ENCODE data around the gene PRKCD.

The PRKCD gene

DNA sequence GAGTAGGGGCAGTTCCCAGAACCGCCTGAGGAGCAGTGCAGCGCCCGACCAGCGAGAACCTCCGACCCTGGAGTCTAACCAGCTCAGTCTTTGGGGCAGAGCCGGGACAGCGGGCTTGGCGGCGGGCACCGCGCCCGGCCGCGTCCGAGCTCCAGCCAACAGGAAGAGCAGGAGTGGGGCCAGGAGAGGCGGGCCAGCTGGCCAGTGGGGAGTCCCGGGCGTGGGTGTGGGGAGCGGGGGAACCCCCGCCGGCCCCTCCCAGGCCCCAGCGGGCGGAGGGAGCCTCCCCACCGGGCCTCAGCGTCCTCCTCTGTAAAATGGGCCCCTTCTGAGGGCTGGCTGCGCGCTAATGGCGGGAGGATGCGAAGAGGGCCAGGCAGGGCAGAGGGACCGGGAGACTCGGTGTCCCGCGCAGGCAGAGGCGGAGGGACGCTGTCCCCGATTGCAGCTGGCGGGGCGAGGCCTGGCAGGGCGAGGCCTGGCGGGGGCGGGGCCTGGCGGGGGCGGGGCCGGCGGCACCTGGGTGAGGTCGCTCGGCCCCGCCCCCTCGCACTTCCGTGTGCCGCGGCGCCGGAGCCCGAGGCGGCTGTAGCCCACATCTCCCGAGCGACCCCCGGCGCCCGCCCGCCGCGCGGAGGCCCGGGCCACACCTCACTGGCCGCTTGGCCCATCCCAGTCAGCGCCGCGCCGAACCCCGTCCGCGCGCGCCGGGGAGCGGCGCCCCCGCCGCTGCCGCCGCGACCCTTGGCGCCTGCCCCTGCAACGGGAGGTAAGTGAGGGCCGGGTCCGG, at the start of gene PRKCD:
Gene PRKCD (plus strand): TSS at position 550 of the 790 bp plus-strand sequence. CDS start 17,214 bp downstream, outside the sequence.
- DNase-seq (ENCODE audit: low read depth in 1 of 2, low spot score in 1 of 2) = peak; percentile 60 to 75

DNA sequence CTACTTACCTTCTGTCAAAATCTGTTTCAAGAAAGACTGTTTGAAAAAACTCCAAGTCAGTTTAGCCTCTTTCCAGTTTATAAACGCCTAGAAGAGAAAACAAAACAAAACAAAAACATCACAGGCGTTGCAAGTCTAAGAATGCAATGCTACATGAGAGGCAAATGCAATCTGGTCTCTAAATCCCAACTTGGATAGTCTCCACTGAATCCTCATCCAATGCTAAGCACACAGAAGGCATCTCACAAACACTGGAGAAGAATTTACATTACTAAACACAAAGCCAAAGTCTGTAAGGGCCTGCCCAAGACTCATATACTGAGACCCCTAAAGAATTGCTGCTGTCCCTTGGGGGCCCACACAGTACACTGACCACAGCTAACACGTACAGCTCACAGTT, 49.2 kb upstream of the PRKCD start:
- DNase-seq (ENCODE audit: low read depth in 1 of 2, low spot score in 1 of 2) = no peak

DNA sequence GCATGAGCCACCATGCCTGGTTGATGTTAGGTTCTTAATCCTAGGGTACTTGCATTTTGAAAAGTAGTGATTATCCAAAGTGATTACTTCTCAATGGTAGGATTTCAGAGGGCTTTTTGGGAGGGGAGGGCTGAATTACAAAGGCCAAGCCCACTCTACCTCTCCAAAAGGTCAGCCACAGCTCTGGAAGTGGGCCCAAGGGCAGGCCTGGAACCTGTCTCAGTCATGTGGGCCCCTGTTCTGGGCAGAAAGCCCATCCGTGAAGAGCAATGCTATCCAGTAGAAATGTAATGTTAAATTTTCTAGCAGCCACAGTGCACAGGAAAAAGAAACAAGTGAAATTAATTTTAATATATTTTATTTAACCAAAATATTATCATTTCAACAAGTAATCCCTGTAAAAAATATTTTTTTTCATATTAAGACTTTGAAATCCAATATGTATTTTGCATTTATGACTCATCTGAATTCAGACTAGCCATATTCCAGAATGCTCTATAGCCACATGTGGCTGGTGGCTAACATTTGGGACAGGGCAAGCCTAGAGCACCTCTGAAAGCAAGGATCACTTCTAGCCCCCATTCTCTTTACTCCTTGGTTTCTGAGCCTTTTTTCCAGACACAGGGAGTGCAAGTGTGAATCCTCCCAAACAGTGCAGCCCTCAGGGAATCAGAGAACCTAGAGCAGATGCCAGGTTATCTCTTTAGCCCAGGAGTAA, 47.6 kb upstream of the PRKCD start:
- DNase-seq (ENCODE audit: low read depth in 1 of 2, low spot score in 1 of 2) = no peak

DNA sequence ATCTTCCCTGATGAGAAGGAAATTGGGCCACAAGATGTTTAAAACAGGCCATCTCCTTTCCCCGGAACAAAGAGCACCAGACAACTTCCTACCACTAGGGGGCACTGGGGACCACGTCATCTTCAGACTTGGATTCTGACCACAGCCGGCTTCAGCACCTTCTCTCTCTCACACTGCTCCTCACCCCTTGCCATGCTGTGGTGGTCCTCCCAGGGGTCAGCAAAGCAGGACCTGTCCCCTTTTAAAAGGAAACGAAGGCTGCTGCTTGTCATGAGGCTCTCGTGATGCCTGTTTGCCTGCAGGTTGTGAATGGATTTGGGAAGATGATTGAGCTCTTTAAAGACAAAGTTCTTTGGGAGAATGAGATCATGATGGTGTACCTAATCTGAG, 47.0 kb upstream of the PRKCD start:
- peak; percentile 55 for DNase-seq (ENCODE audit: low read depth in 1 of 2, low spot score in 1 of 2)

DNA sequence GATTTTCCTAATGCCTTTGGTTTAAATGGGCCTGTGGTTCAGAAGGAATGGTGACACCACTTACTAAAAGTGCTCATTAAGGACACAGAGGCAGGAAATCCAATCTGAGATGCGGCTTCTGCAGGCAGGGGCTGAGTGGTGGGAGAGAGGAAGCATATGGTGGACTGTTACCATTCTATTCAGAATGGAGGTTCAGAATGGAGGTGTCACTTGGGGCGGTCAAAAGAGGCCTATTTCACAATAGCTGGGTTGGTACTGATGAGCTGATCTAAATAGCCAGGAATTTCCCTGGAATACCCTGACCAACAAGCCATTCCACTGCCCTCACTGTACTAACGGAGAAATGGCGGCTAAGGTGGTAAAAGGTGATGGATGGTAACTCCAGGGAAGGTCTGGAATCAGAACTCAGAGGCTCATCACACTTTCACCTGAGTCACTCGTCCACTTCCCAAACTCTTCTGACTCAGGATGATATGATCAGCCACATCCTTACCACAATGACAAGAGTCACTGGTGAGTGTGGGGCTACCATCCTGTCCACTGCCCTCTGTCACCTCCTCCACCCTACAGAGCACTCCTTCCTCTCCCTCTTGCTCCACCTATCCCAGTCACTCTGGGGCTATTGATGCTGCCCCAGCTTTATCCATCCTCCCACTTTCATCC, 46.5 kb upstream of the PRKCD start:
- DNase-seq (ENCODE audit: low read depth in 1 of 2, low spot score in 1 of 2) = no peak

DNA sequence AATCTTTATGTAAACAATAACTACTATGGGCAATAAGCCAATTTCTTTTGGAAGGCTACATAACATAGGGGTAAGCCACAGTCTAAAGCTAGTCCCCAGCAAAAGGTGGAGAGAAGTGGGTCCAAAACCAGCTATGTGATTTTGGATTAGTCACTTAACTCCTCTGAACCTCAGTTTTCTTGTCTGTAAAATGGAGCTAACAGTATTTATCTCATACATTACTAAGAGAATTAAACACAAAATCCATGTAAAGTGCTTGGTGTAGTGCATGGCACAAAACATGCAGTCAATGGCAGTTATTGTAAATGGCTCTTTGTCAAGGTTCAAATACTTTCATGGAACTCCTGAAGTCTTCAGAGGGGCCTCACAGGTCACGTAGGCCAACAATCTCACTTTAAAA, 44.1 kb upstream of the PRKCD start:
- DNase-seq (ENCODE audit: low read depth in 1 of 2, low spot score in 1 of 2) = no peak

DNA sequence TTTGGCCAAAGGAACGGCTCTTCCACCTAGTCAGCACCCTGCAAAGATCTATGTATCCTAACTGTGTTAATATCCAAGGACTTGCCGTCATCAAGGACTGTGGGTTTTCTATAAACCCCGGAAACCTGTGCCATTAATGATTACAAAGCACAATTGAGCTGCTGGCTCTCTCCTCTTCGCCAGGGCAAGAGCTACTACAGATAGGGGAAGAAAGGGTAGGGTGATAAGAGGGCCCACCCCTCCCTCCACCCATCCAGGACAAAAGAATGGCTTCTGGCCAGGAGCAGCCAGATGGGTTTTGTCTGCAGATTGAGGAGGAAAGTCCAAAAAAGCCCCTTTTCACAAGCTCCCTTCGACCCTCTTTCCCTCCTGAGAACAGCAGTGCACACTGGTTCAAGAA, 40.7 kb upstream of the PRKCD start:
- DNase-seq (ENCODE audit: low read depth in 1 of 2, low spot score in 1 of 2) = no peak

DNA sequence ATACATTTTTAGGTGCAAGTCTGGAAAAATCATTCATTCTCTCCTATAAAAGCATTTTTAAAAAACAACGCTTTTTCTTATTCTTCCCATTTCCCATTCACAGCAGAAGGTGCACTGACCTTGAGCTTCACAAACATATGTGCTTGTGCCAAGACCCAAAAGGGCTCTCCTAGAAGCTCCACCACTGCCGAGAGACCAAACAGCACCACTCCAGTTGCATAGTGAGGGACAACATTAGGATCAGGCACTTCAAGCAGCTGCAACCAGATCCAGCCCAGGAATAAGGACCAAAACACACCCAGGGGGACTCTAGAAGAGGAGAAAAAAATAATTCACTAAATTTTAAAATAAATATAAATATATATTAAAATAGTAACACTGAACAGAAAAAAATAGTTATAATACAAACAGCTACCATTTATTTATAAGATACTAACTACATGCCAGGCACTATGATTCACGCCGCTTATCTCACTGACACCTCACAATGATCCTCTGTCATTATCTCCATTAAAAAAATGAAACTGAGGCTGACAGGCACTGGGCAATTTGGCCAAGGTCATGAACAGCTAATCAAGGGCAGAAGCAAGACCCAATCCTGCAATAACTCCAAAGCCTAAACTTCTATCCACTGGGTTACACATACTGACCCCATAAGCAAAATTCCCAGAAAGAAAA, 38.6 kb upstream of the PRKCD start:
- DNase-seq (ENCODE audit: low read depth in 1 of 2, low spot score in 1 of 2) = no peak

DNA sequence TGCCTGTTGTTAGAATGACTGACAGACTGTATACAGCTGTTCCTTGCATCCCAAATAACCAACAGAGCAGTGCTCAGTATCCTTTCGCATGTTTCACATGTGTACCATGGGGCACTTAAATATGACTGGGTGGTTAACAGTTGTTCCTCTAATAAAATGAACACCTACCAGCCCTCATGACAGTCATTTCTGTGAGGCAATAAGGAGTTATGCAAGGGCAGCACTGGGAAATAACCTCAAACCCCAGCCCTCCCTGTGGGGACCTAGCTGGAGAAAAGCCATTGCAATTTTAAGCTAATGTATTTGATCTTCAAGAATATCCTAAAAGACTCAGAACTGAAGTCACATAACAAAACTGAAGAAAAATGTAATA, 38.1 kb upstream of the PRKCD start:
- no peak for DNase-seq (ENCODE audit: low read depth in 1 of 2, low spot score in 1 of 2)

DNA sequence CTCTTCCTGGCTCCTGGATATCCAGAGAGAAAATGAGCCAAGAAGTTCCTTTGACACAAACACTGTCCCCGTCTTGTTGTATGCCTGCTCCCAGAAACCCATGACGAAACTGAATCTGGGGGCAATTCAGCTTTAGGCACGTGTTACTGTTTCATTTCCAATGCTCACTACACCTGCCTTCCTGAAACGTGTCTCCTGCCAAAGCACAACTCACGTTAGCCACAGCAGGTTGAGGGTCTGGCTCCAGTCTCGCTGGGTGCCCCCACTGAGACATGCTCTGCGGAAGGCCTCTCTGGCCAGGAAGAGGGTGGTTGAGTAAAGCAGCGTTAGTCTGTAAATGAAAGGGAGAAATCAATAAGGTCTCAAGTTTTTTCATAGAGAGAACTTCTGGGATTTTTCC, 37.5 kb upstream of the PRKCD start:
- DNase-seq (ENCODE audit: low read depth in 1 of 2, low spot score in 1 of 2) = no peak

DNA sequence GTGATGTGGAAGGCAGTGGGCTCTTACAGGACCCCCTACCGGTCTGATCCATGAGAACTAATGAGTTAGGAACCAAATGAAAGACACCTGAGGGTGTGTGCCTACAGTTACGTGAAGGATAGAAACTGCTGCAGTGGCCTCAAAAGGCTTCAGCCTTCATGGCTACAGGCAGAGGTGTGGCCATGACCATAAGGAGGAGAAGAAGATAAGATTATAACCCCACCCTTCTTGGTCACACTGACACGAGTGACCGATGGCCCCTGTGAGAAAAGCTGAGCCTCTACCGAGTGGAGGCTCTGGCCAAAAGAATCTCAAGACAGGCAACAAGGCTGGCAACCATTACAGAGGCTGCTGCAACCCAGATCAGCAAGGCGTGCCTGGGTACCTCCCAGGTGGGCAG, 37.1 kb upstream of the PRKCD start:
- no peak for DNase-seq (ENCODE audit: low read depth in 1 of 2, low spot score in 1 of 2)

DNA sequence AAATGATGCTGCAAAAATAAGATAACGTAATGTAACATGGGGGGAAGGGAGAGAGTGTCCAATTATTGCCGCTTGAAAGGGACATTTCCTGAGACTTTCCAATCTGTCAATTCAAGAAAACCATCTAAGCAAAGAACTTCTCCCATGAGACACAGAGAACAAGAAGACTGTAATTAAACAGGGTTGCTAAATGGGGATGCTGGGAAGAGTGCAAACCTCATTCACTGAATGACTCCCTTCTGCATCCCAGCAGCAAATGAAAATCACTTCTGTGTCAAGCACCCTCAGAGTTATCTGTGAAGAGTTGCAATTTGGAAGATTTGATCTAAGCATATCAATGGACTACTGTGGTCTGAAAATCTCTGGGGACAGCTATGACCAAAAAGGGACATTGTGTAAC, 34.4 kb upstream of the PRKCD start:
- DNase-seq (ENCODE audit: low read depth in 1 of 2, low spot score in 1 of 2) = no peak

DNA sequence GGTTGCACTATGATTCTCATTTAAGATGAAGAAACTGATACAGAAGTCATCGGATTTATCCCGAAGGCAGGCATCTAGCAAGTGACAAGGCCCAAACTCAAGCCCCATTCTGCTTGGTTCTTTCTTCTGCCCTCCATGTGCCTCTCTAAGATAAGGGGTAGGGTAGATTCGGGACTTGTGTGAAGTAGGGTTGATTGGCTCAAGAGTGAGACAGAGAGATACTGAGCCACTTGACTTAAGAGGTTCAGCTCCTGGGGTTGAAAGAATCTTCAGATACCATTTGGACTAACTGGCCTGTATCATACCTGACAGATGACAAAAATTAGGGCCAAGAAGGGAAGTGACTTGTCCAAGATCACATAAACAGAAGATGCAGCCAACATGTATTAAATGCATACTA, 31.7 kb upstream of the PRKCD start:
- DNase-seq (ENCODE audit: low read depth in 1 of 2, low spot score in 1 of 2) = no peak

DNA sequence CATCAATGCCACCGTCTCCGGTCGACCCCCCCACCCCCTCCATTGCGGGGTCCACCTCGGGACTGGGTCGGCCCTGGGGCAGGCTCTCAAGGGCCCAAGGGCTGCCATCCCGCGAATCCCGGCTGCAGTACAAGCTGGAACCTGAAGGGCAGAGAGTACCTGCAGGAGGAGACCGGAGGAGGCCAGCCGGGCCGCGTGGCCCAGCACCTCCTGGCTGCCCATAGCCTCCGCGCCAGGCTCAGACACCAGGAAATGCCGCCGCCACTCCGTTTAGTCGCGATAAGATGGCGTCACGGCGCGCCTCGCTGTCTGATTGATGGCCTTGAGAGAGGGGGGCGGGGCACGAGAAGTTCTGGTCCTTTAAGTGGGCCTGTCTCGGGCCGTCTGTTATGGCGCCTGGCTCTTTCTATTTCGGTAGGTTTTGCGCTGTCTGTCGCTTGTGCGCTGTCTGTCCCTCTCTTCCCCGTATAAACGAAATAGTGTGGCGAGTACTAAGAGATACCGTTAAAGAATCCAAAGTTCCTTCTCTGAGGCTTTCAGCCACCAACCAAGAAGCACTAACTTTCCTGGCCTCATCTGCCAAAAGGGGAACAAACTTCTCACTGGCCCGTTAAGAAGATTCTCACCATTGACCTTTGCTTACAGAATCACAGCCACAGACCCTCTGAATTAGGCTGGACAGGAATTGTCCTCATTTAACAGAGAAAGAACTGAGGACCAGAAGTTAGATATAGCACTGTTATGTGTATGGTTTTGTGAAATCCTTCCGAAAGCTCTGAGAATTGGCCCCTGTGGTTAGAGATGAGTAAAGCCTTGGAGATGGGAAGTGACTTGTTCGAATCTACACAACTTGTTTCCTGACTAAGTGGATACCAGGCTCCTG, 30.6 kb upstream of the PRKCD start, which contains the start of gene RFT1:
Gene RFT1 (minus strand): TSS at position 257 of the 883 bp plus-strand sequence. CDS start 35 bp downstream, at position 222.
- peak; percentile 93 to 95 for DNase-seq (ENCODE audit: low read depth in 1 of 2, low spot score in 1 of 2)

DNA sequence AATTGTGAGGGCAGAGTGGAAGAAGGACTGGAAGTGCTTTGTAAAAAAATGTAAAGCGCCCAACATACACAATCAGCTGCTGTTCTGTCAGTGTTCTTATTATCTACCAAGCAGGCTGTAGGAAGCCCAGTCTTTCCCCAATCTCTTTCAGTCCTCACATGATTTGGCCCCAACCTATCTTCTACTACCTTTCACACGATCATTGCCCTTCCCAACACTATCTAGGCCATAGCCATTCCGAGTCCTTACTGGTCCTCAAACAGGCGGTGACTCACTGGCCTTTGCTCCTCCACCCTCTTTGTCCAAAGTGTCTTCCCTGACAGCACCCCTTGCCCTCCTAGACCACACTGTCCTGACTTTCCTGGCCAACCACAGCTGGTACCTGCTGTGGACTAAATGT, 29.9 kb upstream of the PRKCD start:
- DNase-seq (ENCODE audit: low read depth in 1 of 2, low spot score in 1 of 2) = no peak

DNA sequence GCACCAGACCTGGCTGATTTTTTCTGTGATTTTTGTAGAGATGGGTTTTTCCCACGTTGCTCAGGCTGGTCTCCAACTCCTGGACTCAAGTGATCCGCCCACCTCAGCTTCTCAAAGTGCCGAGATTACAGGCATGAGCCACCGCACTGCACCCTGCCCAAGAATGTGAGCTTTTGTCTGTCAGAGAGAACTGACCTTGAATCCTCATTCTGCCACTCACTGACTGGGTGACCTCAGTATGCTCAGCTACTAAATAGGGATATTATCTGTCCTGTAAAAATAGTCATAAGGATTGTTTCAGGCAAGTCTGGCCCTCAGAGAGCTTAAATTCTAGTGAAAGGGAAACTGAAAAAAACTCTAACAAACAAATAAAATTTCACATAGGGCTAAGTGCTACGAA, 28.7 kb upstream of the PRKCD start:
- no peak for DNase-seq (ENCODE audit: low read depth in 1 of 2, low spot score in 1 of 2)

DNA sequence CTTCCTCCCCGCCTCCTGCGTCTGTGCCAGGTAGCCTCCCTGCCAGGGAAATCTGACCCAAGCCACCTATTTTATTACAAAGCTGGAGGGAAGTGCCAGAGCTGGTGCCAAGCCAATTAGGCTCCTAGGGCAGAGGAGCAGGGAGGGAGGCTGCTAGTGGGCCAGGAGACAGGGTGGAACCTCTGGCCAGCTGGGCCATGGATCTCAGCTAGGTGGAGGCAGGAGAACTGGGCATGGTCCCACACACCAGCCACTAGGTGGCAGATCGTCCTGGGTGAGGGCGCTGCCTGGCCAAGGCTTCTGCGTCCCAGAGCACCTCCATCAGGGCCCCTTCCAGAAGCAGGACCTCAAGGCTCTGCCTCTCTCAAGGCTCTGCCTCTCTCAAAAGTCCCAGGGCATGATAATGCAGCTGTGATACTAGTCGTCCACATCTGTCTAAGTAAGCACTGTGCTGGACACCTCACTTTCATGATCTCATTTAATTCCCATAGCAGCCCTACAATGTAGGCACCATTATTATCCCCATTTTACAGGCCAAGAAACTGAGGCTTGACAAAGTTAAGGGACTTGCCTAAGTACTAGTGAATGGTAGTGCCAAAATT, 26.3 kb upstream of the PRKCD start:
- peak; percentile 25 to 34 for DNase-seq (ENCODE audit: low read depth in 1 of 2, low spot score in 1 of 2)

DNA sequence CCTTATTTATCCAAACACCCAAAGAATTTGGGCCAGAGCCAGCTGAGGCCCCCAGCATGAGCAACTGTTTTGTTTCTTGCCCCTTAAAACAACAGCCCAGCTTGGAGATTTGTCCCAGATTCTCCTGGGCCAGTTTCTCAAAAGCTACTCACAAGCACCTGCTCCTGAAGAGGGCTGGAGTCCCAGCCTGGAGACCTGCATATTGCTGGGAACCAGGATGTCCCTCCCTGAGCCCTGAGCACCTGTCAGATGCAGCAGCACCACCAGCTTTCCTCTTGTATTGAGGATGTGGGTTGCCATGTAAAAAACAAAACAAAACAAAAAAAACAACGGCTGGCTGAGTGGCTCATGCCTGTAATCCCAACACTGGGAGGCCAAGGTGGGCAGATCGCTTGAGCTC, 23.8 kb upstream of the PRKCD start:
- DNase-seq (ENCODE audit: low read depth in 1 of 2, low spot score in 1 of 2) = no peak

DNA sequence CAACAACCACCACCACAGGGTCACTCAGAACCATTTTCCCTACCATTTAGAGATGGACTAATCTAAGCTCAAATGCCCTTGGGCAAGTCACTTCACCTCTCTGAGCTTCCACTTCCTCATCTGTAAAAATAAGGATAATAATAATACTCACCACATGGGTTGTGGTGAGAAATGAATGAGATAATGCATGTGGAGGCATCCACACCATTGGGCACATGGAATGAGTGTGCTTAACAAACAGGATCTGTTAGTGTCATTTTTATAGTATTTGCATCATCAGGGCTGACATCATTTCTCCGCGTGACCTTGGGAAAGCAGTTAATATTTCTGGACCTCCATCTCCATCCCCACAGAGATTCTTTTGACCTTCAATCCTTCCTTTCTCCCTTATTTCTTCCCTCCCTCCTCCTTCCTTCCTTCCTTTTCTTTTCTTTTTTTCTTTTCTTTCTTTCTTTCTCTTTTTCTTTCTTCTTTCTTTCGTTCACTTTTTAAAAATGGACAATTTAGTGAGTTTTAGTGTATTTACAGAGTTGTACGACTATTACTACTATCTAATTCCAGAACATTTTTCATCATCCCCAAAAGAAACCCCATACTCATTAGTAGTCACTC, 23.1 kb upstream of the PRKCD start:
- DNase-seq (ENCODE audit: low read depth in 1 of 2, low spot score in 1 of 2) = no peak

All from stimulated activated CD4-positive, alpha-beta T cell treated with anti-CD3 and anti-CD28 coated beads, Interleukin-15, amount 100 ng/mL, for 1 hour (primary cell).